Measurements from ENCODE around the gene CENPK.
"Not testable (repeated sequence)": the region's sequence is repeated elsewhere in the genome, so short reads cannot be mapped to it uniquely, and the experiment has no call there.

The CENPK gene

GRCh38 chr5:65506961-65507360 is 56.0 kb downstream of the CENPK start:
- peak; percentile 70 for DNase-seq (ENCODE audit: low read depth)

GRCh38 chr5:65489119-65489518 is 73.8 kb downstream of the CENPK start:
- DNase-seq (ENCODE audit: low read depth): no peak

- DNase-seq (ENCODE audit: low read depth): not testable (repeated sequence)
These were observed 74.8 kb downstream of the CENPK start for GRCh38 chr5:65488038-65488687.

GRCh38 chr5:65486803-65487202 is 76.2 kb downstream of the CENPK start:
- not testable (repeated sequence) for DNase-seq (ENCODE audit: low read depth)

- DNase-seq (ENCODE audit: low read depth): no peak
These were observed 77.6 kb downstream of the CENPK start for GRCh38 chr5:65485405-65485804.

GRCh38 chr5:65483546-65484346 is 79.2 kb downstream of the CENPK start:
- peak; percentile 86 for DNase-seq (ENCODE audit: low read depth)

GRCh38 chr5:65482736-65483545 is 80.0 kb downstream of the CENPK start:
- peak; percentile 81 for DNase-seq (ENCODE audit: low read depth)

- peak; percentile 71 for DNase-seq (ENCODE audit: low read depth)
These were observed 80.7 kb downstream of the CENPK start for GRCh38 chr5:65482296-65482735.

GRCh38 chr5:65481635-65482295 is 81.2 kb downstream of the CENPK start, which contains the start of gene ADAMTS6:
Gene ADAMTS6 (minus strand): TSS chr5:65481920. CDS start chr5:65473673, 8,247 bp downstream.
- DNase-seq (ENCODE audit: low read depth): peak; percentile 99

- peak; percentile 35 for DNase-seq (ENCODE audit: low read depth)
These were observed 81.8 kb downstream of the CENPK start for GRCh38 chr5:65481171-65481581.

GRCh38 chr5:65480306-65480865 is 82.6 kb downstream of the CENPK start:
- DNase-seq (ENCODE audit: low read depth): peak; percentile 96

- peak; percentile 6 for DNase-seq (ENCODE audit: low read depth)
These were observed 83.4 kb downstream of the CENPK start for GRCh38 chr5:65479527-65479926.

GRCh38 chr5:65478336-65478735 is 84.6 kb downstream of the CENPK start:
- peak; percentile 44 for DNase-seq (ENCODE audit: low read depth)

GRCh38 chr5:65475895-65476294 is 87.1 kb downstream of the CENPK start:
- DNase-seq (ENCODE audit: low read depth): peak; percentile 10

- DNase-seq (ENCODE audit: low read depth): peak; percentile 54
These were observed 87.6 kb downstream of the CENPK start for GRCh38 chr5:65475336-65475735.

GRCh38 chr5:65474130-65474711 is 88.7 kb downstream of the CENPK start:
- peak; percentile 18 for DNase-seq (ENCODE audit: low read depth)

- DNase-seq (ENCODE audit: low read depth): peak; percentile 63
These were observed 94.3 kb downstream of the CENPK start for GRCh38 chr5:65468633-65469032.
